Suprapubic skin (tissue), 4 donors: ENCODE data around the gene LOXL3.

Experiments
- POLR2A ChIP-seq, 2 donors: fragments of 450-650 bp; IDR thresholded peaks; one replicate each; pipeline ENCODE4 v1.6.1; 2017; ENCODE audit warnings: antibody characterized with exemption in 2 of 2, mild to moderate bottlenecking in 2 of 2, moderate library complexity in 2 of 2
- POLR2AphosphoS5 ChIP-seq, 3 donors: sonication (generic); formaldehyde crosslinking; IDR thresholded peaks; one replicate each; pipeline ENCODE4 v1.6.1; 2017; ENCODE audit warnings: antibody characterized with exemption in 3 of 3
- TF ChIP-seq, protein P1 (sequence below), 2 donors: fragments of 200-600 bp in 1 of 2; fragments of 450-650 bp in 1 of 2; sonication (generic) in 1 of 2; IDR thresholded peaks; one replicate each; pipeline ENCODE4 v1.5.1; 2016 to 2019; ENCODE audit warnings: antibody characterized with exemption in 2 of 2, mild to moderate bottlenecking in 1 of 2, moderate library complexity in 1 of 2

DNA sequence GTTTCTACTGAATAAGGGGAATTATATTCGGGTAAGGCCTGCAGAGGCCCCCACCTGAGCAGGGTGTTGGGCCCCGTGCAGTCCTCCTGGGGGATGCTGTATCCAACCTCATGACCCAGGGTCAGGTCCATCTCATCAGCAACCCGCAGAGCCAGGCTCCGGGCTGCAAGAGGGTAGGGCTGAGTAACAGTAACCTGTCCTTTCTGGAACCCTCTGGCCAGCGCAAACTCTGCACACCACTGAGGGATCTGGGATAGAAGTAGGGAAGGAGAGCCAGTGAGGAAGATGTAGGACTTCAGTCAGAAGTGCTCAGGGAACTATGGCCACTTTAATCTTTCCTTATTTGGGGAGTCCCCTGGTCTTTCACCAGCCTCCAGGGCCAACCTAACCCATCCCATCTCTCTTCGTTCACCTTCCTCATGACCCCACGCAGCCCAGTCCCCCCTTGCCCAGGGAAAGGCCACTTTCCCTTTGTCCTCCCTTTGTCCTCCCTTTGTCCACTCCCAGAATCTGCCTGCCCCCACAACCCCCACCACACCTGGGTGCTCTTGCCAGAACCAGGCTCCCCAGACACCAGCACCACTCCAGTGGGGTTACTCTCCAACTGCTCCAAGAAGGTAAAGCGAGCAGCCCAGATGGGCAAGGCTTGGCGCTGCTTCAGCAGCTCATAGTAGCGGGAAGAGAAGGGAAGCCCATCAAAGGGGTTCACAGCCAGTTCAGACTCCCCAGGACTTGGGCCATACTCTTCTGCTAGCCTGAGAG lies 28.6 kb downstream of the LOXL3 start:
- TF ChIP-seq, protein P1, sequence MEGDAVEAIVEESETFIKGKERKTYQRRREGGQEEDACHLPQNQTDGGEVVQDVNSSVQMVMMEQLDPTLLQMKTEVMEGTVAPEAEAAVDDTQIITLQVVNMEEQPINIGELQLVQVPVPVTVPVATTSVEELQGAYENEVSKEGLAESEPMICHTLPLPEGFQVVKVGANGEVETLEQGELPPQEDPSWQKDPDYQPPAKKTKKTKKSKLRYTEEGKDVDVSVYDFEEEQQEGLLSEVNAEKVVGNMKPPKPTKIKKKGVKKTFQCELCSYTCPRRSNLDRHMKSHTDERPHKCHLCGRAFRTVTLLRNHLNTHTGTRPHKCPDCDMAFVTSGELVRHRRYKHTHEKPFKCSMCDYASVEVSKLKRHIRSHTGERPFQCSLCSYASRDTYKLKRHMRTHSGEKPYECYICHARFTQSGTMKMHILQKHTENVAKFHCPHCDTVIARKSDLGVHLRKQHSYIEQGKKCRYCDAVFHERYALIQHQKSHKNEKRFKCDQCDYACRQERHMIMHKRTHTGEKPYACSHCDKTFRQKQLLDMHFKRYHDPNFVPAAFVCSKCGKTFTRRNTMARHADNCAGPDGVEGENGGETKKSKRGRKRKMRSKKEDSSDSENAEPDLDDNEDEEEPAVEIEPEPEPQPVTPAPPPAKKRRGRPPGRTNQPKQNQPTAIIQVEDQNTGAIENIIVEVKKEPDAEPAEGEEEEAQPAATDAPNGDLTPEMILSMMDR (IDR thresholded peaks at IDR 0.05): no peak
- TF ChIP-seq POLR2A (IDR thresholded peaks at IDR 0.05): no peak
- TF ChIP-seq POLR2AphosphoS5 (IDR thresholded peaks at IDR 0.05): no peak
